Tibial nerve (tissue), 4 donors: Measurements from ENCODE around the gene FMNL2. TPM values are rescaled to one million over a fixed set of nuclear protein-coding genes. Genes with fewer than 3 reads are reported as not detected.

Experiments
- DNase-seq, 2 donors: peaks; one replicate each; pipeline ENCODE4 v3.0.0-alpha.2; 2019; ENCODE audit warnings: low spot score in 2 of 2
- H3K27ac ChIP-seq, 4 donors: fragments of 200-600 bp; sonication (generic) in 3 of 4; one replicate each; pipeline ENCODE4 v1.5.1; 2017 to 2019; ENCODE audit warnings: mild to moderate bottlenecking in 1 of 4
- H3K27me3 ChIP-seq, 2 donors: fragments of 200-600 bp; sonication (generic) in 1 of 2; one replicate each; pipeline versions ENCODE4 v1.5.1 to v1.6.0; 2017 to 2019
- H3K36me3 ChIP-seq, 3 donors: fragments of 200-600 bp; sonication (generic); one replicate each; pipeline ENCODE4 v1.5.1; 2018 to 2019
- H3K4me1 ChIP-seq, 4 donors: fragments of 200-600 bp; sonication (generic) in 3 of 4; one replicate each; pipeline ENCODE4 v1.5.1; 2017 to 2019
- H3K4me3 ChIP-seq, 4 donors: fragments of 200-600 bp; sonication (generic) in 3 of 4; one replicate each; pipeline ENCODE4 v1.5.1; 2017 to 2019; ENCODE audit warnings: mild to moderate bottlenecking in 1 of 4, moderate library complexity in 1 of 4
- H3K9me3 ChIP-seq, 4 donors: fragments of 200-600 bp; sonication (generic) in 3 of 4; one replicate each; pipeline ENCODE4 v1.5.1; 2017 to 2019
- EP300 ChIP-seq, 2 donors: sonication (generic); formaldehyde crosslinking; IDR thresholded peaks; one replicate each; pipeline ENCODE4 v1.6.1; 2017; ENCODE audit warnings: antibody characterized with exemption in 2 of 2, mild to moderate bottlenecking in 1 of 2
- POLR2A ChIP-seq, 2 donors: fragments of 450-650 bp; IDR thresholded peaks; one replicate each; pipeline ENCODE4 v1.6.1; 2017; ENCODE audit warnings: antibody characterized with exemption in 2 of 2, mild to moderate bottlenecking in 2 of 2, moderate library complexity in 2 of 2
- WGBS, 2 donors: methylation state at CpG; one replicate each; pipeline ENCODE4 v1.1.5; 2018; 5-methylcytosine and 5-hydroxymethylcytosine counted together
- total RNA-seq, 4 donors: library from RNA; depleted of rRNA; stranded (reverse); fragments of >200 nt; gene quantifications; one replicate each; pipeline ENCODE4 v1.1.0, GENCODE V29; 2016
- TF ChIP-seq, protein P1 (sequence below), 5 experiments: fragments of 200-600 bp in 3 of 5; fragments of 450-650 bp in 2 of 5; sonication (generic) in 3 of 5; IDR thresholded peaks; one replicate each; pipeline ENCODE4 v1.5.1; 2016 to 2019; ENCODE audit warnings: antibody characterized with exemption in 5 of 5, mild to moderate bottlenecking in 3 of 5, moderate library complexity in 2 of 5

Gene FMNL2
- total RNA-seq, 4 donors from 2014 or later, result 94.5 to 131 (median 98.1) TPM

DNA sequence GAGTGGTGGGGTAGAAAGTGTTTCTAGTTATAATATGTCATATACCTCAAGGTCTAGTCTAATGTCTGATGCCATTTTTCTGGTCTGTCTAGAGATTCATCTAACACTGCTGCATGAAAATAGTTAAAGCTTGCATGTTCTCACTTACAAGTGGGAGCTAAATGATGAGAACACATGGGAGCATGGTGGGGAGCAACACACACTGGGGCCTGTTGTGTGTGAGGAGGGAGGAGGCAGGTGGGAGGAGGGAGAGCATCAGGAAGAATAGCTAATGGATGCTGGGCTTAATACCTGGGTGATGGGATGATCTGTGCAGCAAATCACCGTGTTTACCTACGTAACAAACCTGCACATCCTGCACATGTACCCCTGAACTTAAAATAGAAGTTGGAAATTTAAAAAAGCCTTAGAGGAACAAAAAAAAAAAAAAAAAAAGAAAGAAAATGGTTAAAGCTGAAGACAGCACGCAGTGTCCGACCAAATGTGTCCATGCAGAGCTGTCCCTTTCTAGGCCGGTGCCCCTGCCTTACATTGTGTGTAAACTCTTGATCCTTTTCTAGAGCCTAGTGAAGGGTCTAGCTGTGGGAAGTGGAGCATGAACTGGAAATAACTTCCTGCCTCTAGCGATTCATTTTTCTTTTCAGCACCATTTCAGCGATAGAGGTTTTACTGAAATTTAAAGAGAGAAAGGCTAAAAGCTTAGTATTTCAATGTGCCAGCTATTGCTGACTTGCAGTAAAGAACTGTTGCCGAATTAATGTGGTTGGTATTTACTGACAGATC, 94.0 kb downstream of the FMNL2 start:
- WGBS, 2 donors, result 50 to 53% methylated on average over 8 of the region's 8 CpGs

GRCh38 chr2:152430876-152431275, 95.9 kb downstream of the FMNL2 start:
- Histone ChIP-seq H3K27me3 (no peaks in the 10 kb centered on the region), H3K9me3 (no peaks in the 10 kb centered on the region), H3K4me1 (peaks cover 0 to 85% (median 49%) of the 10 kb centered on the region in 4 donors), H3K4me3 (no peak overlapping the region), H3K36me3 (no peaks in the 10 kb centered on the region), H3K27ac (peak overlapping the region in 2 of 4 donors; percentile 70 to 87)
- no peak for DNase-seq
- TF ChIP-seq POLR2A (IDR thresholded peaks at IDR 0.05) (no peak), EP300 (IDR thresholded peaks at IDR 0.05) (no peak)
- TF ChIP-seq, protein P1, sequence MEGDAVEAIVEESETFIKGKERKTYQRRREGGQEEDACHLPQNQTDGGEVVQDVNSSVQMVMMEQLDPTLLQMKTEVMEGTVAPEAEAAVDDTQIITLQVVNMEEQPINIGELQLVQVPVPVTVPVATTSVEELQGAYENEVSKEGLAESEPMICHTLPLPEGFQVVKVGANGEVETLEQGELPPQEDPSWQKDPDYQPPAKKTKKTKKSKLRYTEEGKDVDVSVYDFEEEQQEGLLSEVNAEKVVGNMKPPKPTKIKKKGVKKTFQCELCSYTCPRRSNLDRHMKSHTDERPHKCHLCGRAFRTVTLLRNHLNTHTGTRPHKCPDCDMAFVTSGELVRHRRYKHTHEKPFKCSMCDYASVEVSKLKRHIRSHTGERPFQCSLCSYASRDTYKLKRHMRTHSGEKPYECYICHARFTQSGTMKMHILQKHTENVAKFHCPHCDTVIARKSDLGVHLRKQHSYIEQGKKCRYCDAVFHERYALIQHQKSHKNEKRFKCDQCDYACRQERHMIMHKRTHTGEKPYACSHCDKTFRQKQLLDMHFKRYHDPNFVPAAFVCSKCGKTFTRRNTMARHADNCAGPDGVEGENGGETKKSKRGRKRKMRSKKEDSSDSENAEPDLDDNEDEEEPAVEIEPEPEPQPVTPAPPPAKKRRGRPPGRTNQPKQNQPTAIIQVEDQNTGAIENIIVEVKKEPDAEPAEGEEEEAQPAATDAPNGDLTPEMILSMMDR (IDR thresholded peaks at IDR 0.05), result no peak
- 40 to 42% methylated on average over 1 of the region's 1 CpG for WGBS, 2 donors

More for the DNA sequence above, 94.0 kb downstream of the FMNL2 start:
- TF ChIP-seq EP300 (IDR thresholded peaks at IDR 0.05) (no peak), POLR2A (IDR thresholded peaks at IDR 0.05) (no peak)
- TF ChIP-seq, protein P1 (IDR thresholded peaks at IDR 0.05), result no peak
- H3K9me3 ChIP-seq, result no peaks in the 10 kb centered on the region
- peaks cover 0 to 91% (median 46%) of the 10 kb centered on the region in 4 donors for H3K4me1 ChIP-seq
- no peaks in the 10 kb centered on the region for H3K27me3 ChIP-seq
- DNase-seq, result no peak
- no peaks in the 10 kb centered on the region for H3K36me3 ChIP-seq
- peak overlapping the region in 2 of 4 donors; percentile 42 to 71 for H3K27ac ChIP-seq
- no peak overlapping the region for H3K4me3 ChIP-seq

- no peak for DNase-seq
- Histone ChIP-seq H3K4me1 (peaks cover 0 to 84% (median 48%) of the 10 kb centered on the region in 4 donors), H3K27ac (peak overlapping the region; percentile 39 to 87 (median 56)), H3K36me3 (no peaks in the 10 kb centered on the region), H3K4me3 (no peak overlapping the region), H3K27me3 (no peaks in the 10 kb centered on the region), H3K9me3 (no peaks in the 10 kb centered on the region)
- 71 to 78% methylated on average over 4 of the region's 4 CpGs for WGBS, 2 donors
- TF ChIP-seq POLR2A (IDR thresholded peaks at IDR 0.05) (no peak), EP300 (IDR thresholded peaks at IDR 0.05) (no peak)
- TF ChIP-seq, protein P1 (IDR thresholded peaks at IDR 0.05), result no peak
These were observed 96.6 kb downstream of the FMNL2 start for GRCh38 chr2:152431370-152432098.

DNA sequence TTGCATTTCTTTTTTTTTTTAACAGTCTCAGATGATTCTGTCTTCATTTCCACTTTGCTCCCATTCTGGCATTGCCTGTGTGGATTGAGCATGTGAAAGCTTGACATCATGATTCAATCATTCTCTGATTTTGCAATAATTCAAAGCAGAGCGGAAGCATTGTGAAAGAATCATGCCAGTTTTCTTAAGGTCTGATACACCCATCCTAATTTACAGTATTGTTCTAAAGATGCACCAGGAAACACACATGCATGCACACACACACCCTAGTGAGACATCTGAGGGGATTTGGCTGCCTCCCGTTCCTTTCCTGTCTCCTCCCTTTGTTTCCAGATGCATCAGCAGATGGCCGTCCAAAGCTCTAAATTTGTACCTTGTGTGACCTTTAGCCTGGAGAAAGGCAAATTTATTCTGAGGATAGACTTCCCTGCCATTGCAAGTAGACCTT, 97.3 kb downstream of the FMNL2 start:
- peak overlapping the region; percentile 39 to 87 (median 56) for H3K27ac ChIP-seq
- H3K4me1 ChIP-seq, result peaks cover 0 to 86% (median 49%) of the 10 kb centered on the region in 4 donors
- peak in 1 of 2 donors; percentile 73 for DNase-seq
- no peaks in the 10 kb centered on the region for H3K27me3 ChIP-seq
- no peaks in the 10 kb centered on the region for H3K36me3 ChIP-seq
- H3K9me3 ChIP-seq, result no peaks in the 10 kb centered on the region
- no peak overlapping the region for H3K4me3 ChIP-seq
- 15 to 21% methylated on average over 3 of the region's 3 CpGs for WGBS, 2 donors
- TF ChIP-seq, protein P1 (IDR thresholded peaks at IDR 0.05), result no peak
- TF ChIP-seq EP300 (IDR thresholded peaks at IDR 0.05) (peak; percentile 80 to 97), POLR2A (IDR thresholded peaks at IDR 0.05) (peak in 1 of 2 donors; percentile 11)
